Lower leg skin (tissue), 3 donors: ENCODE results near the gene KRTAP12-1.

Source experiments
- CTCF ChIP-seq, 3 donors: fragments of 450-650 bp; IDR thresholded peaks; one replicate each; pipeline ENCODE4 v1.5.1; 2016; ENCODE audit warnings: antibody characterized with exemption in 3 of 3, mild to moderate bottlenecking in 3 of 3, moderate library complexity in 2 of 3
- POLR2A ChIP-seq, 2 donors: fragments of 450-650 bp; IDR thresholded peaks; one replicate each; pipeline ENCODE4 v1.6.1; 2016 to 2017; ENCODE audit warnings: antibody characterized with exemption in 2 of 2, mild to moderate bottlenecking in 1 of 2, moderate library complexity in 1 of 2

GRCh38 chr21:44702973-44703730 lies 21.2 kb upstream of the KRTAP12-1 start:
- no peak for TF ChIP-seq CTCF (IDR thresholded peaks at IDR 0.05)
- TF ChIP-seq POLR2A (IDR thresholded peaks at IDR 0.05) = no peak
